HG03095 (cell line): ENCODE measurements around the gene EFNB2.

Experiments
- ATAC-seq: cut with Tn5 transposase; IDR thresholded peaks from one replicate; pipeline ENCODE4 v1.9.1; 2021; ENCODE audit warnings: moderate library complexity; ENCODE audit not compliant: unreplicated experiment

EFNB2 gene

DNA sequence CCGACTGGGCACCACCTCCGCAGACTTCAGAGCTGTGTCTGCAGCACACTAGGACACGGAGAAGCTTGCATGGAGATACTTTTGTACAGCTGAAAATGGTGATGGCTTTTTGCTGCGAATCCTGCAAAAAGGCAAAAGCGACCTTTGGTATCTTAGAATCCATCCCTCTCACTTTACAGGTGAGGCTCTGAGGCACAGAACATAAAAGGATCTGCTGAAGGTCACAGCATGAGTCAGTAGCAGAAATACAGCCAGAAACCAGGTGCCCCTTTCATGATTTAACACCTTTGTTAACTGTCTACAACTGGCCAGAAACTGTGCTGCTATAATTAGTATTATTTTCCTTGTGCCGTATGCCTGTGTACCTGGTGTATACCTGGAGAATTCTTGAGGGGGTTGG, 48.3 kb downstream of the EFNB2 start:
- no peak for ATAC-seq

DNA sequence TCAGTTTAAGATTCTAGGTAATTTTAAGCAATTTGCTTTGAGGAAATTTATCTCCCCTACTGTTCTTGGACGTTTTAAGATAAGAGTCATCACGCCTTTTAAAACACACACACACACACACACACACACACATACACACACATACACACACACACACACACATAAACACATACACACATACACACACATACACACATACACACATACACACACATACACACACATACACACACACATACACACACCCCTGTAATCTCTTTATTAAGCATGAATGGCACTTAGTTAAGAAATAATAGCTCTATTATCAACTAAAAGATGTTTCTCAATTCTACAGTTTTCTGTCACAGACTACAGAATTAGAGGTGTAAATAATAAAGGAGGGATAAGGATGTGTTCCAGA, 49.2 kb downstream of the EFNB2 start:
- ATAC-seq = no peak

DNA sequence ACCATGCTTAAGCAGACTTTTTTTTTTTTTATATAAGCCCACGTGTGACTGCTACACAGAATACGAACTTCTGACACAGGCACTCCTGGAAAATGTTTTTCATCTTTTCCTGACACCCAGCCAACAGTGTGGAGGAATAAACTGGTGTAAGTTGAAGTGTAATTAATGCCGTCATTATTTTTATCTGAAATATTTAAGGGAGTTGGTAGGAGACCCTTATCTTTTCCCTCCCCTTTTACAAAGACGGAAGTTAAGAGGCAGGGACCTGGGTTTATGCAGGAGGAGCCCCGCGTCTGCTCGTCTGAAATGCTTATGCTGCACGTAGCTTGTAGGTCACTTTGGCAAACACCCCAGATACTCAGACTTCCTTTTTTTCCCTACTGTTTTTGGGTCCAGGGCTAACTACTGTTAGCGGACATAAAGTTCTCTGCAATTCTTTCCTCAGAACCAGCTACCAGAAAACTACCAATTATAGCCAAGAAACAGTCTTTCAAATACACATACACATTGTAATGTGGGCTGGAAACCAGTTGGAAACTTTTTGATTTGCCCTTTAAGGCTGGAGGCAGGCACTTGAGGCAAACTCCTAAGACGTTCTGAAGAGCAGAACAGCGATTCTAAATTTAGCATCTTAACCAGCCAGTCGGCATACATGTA, 50.8 kb downstream of the EFNB2 start:
- no peak for ATAC-seq

DNA sequence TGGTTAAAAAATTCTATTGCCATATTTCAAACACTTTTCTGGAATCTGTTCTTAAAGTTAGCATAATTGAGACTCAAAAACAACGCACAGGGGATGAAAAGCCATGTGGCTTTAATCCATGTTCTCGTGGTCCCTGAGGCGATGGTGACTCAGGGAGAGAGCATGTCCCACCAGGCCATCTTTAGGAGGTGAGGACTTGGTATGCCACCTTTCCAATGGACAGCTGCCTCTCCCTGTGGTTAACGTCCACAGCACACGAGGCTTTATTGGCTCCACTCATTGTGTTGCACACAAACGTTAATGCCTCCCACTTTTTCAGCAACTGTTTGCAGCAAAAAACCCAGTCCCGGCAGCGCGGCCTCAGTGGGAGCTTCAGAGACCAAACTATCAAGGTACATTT, 51.4 kb downstream of the EFNB2 start:
- no peak for ATAC-seq

DNA sequence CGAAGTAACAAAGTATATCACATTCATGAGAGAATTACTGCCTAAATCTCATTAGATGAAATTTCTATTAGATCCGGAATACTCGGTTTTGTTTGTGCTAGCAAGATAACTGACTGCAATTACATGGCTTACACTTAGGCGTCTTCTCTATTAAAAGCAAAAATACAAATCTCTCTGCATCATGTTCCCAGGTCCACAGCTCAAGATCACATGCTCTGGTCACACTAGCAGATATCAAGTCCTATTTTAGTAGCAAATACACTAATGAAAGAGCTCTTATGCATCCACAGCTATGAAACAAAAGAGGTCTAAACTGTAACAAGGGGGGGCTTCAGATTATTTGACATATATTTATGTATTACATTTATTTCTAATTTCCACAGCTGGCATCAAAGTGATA, 53.5 kb downstream of the EFNB2 start:
- ATAC-seq = no peak

DNA sequence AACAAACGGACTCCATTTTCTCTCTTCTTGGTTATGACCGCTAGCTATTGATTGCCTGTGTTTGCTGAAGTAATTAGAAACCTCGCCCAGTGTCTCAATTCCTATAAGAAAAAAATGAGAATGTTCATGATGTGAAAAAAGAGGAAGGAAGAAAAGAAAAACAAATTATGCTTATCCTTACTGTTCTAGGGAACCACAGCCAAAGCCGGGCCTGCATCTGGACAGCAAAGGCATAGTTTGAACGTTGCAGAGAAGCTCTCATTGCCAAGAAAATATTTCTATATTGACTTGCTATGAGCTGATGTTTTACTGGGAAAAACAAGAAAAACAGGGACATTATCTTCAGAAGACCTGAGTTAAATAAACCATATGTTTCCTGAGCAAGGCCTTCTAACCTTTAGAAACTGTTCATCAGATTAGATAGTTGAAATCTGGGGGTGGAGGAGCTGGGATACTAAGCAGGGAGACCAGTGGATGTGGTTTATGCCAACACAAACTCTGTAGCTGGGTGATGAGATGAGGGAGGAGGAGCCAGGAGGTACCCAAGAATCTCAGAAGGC, 55.0 kb downstream of the EFNB2 start:
- no peak for ATAC-seq

DNA sequence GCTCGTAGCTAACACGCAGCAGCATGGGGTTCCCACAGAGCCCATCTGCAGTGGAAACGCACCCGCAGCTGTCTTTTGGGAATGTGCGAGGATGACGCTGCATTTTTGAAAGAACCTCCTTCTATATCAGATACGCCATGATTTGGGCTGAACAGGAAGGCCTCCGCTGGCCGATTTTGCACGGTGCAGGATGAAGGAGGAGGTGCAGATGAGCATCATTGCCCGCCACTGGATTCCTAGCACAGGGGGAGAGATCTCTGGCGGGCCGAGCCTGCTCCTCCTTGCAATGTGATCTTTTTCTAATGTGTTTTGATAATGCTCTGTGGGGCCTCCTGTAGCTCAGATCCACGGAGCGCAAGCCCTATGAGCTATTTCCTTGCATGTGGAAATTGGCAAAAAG, 55.5 kb downstream of the EFNB2 start:
- ATAC-seq = no peak

DNA sequence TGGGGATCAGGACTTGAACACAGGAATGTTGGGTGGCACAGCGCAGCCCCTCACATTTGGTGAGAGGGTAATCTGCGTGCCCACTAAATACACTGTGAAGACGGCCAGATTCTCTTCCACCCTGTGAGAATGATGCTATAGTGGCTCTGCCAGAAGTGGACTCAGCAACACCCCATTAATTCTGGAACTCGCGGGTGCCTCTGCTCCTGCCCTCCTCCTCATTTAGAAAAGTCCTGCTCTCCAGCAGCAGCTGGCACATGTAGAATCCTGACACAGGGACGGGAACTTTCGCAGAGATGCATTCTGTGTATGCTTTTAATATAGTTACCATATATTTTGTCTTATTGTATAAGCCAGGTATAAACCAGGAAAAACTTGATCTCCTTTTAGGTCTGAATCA, 57.3 kb downstream of the EFNB2 start:
- ATAC-seq = no peak

DNA sequence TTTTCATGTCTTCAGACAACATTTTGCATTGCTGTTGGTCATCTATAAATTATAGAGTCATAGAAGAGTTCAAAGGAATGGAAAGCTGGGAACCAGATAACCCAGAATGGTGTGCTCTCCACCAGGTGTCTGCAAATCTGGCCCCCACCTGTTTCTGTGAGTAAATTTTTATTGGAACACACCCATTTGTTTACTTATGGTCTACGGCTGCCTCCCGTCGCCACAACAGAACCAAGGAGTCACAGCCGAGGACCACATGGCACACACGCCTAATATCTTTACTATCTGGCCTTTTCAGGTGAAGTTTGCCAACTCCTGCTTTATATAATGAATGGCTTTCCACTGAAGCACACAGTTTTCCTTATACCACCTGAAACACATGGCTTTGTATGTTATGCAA, 58.2 kb downstream of the EFNB2 start:
- ATAC-seq = no peak

DNA sequence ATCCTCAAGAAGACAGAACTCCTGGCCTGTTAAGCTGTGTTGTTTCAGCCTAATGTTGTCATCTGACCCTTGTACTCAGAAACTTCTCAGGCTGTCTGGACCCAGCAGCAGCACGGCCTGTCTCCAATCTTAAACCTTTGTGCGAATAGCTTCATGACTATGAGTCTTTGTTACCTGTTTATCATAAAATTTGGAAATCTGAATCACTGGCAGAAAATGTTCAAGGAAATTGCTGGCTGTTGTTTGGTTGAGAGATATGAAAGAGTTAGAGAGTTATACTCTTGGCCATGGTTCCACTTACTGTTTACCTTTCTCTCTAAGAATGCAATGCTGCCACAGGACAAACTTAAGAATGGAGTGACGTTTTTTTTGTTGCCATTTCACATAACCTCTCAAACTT, 59.6 kb downstream of the EFNB2 start:
- no peak for ATAC-seq

DNA sequence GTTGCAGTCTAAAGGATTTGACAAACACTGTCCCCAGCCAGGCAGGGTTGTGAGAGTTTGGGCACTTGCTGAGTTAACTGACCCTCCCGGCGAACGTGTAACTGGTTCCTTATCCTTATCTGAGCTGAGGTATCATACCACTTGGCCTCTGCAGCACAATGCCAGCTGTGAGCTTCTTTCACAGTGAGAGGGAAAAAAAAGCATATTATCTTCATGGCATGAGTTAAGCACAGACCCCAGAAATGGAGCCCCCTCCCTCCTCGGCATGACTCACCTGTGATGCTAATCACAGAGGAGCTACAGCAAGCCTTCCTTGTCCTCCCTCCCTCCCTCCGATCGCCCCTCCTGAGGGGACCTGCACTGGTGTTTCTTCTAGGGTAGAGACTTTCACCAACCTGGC, 60.5 kb downstream of the EFNB2 start:
- no peak for ATAC-seq

DNA sequence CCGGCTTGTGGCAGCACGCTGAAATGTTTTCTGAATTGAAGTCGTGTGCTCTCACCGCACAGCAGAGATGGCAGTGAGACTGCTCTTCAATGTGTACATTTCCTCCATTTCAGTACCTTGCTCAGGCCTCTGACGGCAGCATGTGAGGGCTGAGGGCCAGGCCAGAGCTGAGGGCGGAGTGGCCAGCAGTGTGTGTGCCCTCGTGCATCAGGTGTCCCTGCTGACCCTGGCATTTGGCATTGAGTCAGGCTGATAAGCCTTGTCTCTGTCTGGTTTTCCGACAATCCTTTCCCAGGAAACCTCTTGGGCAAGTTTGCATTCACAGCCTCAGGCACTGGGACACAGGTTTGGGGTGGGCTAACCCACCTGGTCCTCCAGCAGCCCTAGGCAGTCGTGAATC, 62.3 kb downstream of the EFNB2 start:
- ATAC-seq = no peak

DNA sequence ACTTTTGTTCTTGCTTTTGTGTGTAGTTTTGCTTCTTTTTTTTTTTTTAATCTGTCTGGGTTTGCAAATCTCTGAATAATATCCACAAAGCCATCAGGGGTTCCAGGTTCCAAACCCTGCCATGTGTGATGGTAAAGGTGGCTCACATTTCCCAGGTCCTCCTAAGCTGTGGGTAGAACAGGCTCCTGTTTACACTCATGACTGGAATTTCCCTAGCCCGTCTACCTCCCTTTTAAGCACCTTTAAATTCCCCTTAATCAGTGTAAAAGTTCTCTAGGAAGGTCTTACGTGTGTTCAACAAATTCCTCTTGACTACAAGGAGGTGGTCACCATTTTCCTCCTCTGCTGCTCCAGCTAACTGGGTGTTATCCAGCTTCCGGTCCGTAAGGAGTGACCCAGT, 62.8 kb downstream of the EFNB2 start:
- no peak for ATAC-seq

DNA sequence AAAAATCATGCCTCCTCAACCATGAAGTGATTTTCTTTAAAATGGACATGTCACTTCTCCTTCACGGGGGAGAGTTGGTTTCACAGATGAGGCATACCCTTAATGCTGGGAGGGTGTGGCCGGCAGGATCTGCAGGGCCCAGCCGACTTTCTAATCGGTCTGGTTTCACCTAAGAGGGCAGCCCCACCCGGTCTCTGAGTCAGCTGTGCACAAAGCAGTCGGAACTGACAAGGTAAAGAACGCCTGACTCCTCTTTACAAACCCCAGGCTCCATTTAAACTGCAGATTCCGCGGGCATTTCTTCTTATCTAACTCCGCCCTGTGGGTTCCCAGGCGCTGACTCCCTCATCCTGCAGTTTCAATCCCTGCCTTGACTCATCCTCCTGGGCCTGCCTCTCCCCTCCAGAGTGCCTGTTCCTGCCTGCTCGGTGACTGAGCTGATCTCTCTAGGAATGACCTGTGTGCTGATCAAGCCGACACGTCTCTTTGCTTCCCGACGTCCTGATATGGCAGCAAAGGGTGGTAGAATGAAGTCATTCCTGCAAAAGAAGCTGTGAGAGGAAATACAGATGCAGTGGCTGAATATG, 63.4 kb downstream of the EFNB2 start:
- ATAC-seq = no peak

DNA sequence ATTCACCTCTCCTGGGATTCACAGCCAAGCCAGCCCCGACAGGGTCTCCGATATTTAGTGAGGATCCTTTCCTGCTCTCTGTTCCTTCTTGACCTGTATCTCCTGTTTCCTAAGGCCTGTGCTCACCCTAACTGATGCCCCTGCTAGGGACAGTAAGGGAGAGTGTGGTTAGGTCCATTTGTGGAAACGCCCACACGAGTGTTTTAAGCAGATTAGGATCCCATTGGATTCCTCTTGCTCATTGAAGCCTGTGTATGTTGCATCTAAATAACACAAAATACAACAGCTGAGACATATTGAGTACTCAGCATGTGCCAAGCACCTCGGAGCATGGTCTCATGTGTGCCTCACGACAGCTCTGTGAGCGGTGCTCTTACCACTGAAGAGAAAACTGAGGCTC, 64.9 kb downstream of the EFNB2 start:
- ATAC-seq = no peak

DNA sequence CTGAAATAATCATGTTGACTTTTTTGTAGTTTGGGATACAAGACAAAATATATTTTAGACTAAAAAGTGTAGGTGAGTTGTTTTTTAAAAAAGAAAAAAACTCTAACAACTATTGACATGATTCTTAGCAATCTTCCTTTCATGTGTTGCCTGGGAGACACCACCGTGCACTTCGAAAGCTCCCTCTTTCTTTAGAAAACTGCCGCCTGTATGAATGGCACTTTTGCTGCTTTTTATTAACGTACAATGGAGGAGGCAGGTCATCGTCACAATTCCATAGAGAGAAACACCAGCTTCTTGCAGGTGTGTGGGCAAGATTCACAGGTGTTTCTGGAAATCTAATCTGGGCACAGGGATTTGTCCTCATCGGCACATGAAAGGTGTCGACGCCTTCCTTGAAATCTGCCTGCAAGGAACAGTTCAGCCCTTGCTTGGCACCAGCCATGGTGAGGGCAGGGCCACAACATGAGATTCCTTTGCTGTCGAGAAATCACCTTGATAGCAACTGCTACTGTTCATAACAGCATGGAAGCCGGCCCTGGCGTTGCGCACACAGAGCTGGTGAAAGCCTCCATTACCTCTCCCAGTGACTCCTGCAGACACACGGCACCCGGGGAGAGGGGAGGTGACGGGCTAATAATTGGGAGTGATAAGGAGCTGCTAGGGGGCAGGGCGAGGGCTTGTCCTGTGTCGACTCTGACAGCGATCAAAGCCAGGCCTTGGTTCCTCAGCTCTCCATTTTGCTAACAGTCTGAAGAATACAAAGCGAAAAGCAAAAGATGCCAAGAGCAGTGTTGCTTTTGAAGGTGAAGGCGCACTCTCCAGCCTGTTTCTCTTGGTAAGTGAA, 66.5 kb downstream of the EFNB2 start:
- no peak for ATAC-seq

DNA sequence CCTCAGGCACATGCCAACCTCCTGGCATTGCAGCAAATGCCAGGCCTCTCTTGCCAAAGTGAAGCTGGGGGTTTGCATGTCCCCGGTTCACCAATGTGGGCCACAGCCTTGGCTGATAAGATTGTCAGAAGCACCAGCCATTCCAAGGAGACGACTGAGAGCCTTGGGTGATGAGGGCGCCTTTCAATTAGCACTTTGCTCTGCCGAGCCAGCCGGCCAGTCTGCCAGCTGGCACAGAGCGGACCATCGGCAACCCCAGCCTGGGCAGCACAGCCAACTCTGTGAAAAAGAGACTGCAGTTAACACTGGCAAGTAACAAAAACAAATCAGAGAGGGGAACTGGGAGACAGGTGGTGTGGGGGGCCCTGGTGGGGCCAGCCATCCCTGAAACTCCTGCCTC, 67.3 kb downstream of the EFNB2 start:
- ATAC-seq = no peak

DNA sequence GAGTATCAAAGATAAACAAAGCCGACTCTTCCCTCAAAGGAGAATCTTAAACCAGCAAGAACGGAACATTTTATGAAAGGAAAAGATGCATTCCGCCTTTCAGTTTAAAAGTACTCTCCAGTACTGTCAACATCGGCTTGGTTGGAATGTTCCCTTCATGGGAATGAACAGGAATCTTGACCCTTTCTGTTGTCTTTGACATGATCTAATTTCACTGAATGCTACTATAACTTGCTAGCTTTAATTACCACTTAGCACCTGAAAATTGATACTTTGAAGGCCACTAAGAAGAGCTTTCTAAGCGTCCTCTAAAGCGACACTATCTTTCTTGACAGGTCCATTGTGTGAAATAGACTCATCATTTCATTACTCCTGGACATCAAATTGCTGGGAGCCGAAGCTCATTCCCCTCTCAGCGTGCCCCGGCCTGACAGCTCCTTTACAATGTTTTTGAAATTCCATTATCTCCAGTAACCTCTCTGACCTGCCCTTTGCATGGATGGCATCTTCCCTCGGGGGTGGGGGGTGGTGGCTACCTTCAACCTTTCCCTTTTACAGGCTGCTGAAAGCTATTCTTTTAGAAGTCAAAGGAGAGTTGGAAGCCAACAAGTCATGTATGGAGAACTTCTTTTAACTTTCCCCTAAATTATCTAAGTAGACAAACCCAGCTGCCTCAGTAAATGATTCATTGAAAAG, 67.9 kb downstream of the EFNB2 start:
- no peak for ATAC-seq

DNA sequence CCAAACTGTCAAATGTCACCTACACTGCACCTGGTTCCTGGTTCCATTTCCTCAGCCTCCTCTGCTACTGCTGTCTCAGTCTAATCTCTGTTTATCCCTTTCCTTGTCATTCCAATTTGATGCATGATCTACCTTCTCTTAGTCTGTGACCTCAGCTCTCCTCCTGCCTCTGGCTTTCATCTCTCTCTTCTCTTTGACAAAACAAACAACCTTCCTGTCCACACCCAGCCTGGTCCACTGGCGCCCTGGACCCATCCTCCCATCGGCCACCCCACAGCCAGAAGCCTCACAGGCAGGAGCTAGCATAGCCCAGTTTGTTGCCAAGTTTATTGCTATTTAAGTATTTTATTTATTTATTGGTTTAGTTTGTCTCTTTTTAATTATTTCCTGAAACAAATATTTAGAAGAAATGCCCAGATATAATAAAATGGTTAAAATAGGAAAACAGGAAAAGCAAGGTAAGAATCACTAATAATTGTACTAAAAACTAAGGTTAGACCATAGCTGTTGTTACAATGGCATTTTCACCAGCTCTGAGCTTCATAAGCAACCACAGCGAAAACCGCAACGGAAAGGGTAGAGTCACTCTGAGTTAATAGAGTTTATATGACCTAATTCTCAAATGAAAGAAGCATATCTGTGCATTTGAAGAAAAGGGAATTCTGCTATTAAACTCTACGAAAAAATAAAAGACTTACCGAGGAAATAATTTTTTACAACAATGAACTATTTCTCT, 68.6 kb downstream of the EFNB2 start:
- ATAC-seq = no peak

DNA sequence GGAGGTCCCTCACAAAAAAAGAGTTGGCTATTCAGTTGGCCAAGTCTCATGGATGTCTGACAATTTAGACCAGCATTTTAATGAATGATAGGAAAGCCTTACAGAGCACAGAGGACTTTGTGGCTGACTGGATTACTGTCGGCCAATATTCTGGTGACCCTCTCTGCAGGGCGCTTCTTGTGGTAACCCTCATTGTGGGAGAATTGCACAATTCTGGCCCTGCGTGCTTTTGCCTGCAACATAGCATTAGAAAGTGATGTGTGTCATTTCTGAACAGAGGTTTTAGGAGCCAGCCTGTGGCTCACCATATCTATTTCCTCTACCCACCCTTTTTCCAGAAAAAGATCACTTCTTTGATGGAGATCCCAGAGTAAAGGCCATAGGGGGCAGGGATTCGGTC, 71.4 kb downstream of the EFNB2 start:
- ATAC-seq = no peak

DNA sequence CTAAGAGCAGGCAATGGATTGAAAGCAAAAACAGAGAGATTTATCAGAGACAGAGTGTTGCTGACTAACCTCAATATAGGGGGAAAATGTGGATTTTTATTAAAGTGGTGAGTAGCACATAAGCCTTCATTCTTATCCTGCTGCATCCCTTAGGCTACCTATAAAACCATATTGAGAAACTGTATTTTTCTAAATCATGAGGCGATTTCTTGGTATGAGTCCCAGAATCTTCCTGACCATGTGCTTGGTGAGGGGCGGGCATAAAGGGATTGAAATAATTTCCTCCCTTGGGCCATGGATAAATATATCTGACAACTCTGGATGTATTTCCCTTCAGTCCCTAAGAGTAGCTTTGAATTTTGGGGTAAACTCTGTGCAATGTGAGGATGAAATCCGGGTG, 72.8 kb downstream of the EFNB2 start:
- ATAC-seq = no peak
